HG03520 (cell line): ENCODE results near the gene PIK3R1.

Source experiments
- ATAC-seq: cut with Tn5 transposase; IDR thresholded peaks from one replicate; pipeline ENCODE4 v1.9.1; 2021; ENCODE audit warnings: mild to moderate bottlenecking, moderate library complexity; ENCODE audit not compliant: unreplicated experiment

The PIK3R1 gene

GRCh38 chr5:68215208-68215897, at the start of gene PIK3R1:
PIK3R1 (plus strand) TSS chr5:68215756; CDS start chr5:68226676, 10,920 bp downstream.
- peak; percentile 80 for ATAC-seq

- no peak for ATAC-seq
These were observed 48.3 kb upstream of the PIK3R1 start for GRCh38 chr5:68167195-68167651.

GRCh38 chr5:68169903-68170302, 45.7 kb upstream of the PIK3R1 start:
- no peak for ATAC-seq

GRCh38 chr5:68170826-68171558, 44.6 kb upstream of the PIK3R1 start:
- no peak for ATAC-seq

GRCh38 chr5:68172314-68172713, 43.2 kb upstream of the PIK3R1 start:
- no peak for ATAC-seq

GRCh38 chr5:68173007-68173406, 42.5 kb upstream of the PIK3R1 start:
- no peak for ATAC-seq

- no peak for ATAC-seq
These were observed 39.3 kb upstream of the PIK3R1 start for GRCh38 chr5:68176253-68176652.

GRCh38 chr5:68176802-68177479, 38.6 kb upstream of the PIK3R1 start:
- ATAC-seq: no peak

GRCh38 chr5:68177676-68178075, 37.9 kb upstream of the PIK3R1 start:
- no peak for ATAC-seq

- ATAC-seq: no peak
These were observed 37.0 kb upstream of the PIK3R1 start for GRCh38 chr5:68178579-68178978.

GRCh38 chr5:68180121-68181038, 35.2 kb upstream of the PIK3R1 start:
- ATAC-seq: no peak

GRCh38 chr5:68181039-68181599, 34.4 kb upstream of the PIK3R1 start:
- ATAC-seq: no peak

GRCh38 chr5:68182094-68182493, 33.5 kb upstream of the PIK3R1 start:
- no peak for ATAC-seq

- no peak for ATAC-seq
These were observed 33.0 kb upstream of the PIK3R1 start for GRCh38 chr5:68182534-68182933.

GRCh38 chr5:68187268-68188055, 28.1 kb upstream of the PIK3R1 start:
- ATAC-seq: no peak

- ATAC-seq: no peak
These were observed 26.4 kb upstream of the PIK3R1 start for GRCh38 chr5:68189171-68189570.

GRCh38 chr5:68189613-68190012, 25.9 kb upstream of the PIK3R1 start:
- ATAC-seq: no peak

GRCh38 chr5:68190619-68191018, 24.9 kb upstream of the PIK3R1 start:
- no peak for ATAC-seq

GRCh38 chr5:68191083-68191791, 24.3 kb upstream of the PIK3R1 start:
- no peak for ATAC-seq
